GM21360 (cell line): ENCODE data around the gene DUSP18.
"Not testable (repeated sequence)": the region's sequence is repeated elsewhere in the genome, so short reads cannot be mapped to it uniquely, and the experiment has no call there.

Source experiments
- ATAC-seq: cut with Tn5 transposase; IDR thresholded peaks from one replicate; pipeline ENCODE4 v1.9.1; 2021; ENCODE audit warnings: mild to moderate bottlenecking, moderate library complexity; ENCODE audit not compliant: unreplicated experiment

The DUSP18 gene

GRCh38 chr22:30640839-30641430 lies 26.7 kb downstream of the DUSP18 start:
- no peak for ATAC-seq

- ATAC-seq: no peak
Measured at GRCh38 chr22:30640361-30640760, 27.3 kb downstream of the DUSP18 start.

DNA sequence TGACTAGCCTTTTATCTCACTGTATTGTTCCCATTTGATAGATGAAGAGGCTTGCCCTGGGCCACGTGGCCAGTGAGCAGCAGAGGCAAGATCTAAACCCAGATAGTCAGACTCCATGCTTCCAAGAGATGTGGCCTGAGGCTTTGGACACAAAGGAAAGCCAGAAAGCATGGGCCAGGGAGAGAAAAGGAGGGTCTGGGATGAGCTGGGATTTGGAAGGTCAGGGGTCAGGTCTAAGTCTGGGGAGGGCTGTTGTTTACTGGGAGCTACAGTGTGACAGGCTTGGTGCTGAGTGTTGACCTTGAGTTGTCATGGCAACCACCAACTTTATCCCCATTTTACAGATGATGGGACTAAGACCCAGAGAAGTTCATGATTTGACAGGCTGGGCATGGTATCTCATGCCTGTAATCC lies 30.0 kb downstream of the DUSP18 start:
- no peak for ATAC-seq

DNA sequence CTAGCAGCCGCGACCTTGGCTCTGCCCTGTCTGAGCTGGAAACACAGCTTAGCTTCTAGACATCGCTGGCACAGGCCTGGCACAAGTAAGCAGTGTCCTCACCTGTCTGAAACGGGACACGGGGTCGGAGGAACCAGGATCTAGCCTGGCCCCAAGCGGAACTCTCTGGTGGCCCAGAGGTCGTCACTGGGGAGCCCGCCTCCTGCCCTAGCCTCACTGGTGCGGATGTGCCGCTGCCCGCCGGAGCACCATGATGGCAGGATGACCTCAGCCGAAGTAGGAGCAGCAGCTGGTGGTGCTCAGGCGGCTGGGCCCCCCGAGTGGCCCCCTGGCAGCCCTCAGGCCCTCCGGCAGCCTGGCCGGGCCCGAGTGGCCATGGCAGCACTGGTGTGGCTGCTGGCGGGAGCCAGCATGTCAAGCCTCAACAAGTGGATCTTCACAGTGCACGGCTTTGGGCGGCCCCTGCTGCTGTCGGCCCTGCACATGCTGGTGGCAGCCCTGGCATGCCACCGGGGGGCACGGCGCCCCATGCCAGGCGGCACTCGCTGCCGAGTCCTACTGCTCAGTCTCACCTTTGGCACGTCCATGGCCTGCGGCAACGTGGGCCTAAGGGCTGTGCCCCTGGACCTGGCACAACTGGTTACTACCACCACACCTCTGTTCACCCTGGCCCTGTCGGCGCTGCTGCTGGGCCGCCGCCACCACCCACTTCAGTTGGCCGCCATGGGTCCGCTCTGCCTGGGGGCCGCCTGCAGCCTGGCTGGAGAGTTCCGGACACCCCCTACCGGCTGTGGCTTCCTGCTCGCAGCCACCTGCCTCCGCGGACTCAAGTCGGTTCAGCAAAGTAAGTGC lies 31.2 kb downstream of the DUSP18 start:
- no peak for ATAC-seq

DNA sequence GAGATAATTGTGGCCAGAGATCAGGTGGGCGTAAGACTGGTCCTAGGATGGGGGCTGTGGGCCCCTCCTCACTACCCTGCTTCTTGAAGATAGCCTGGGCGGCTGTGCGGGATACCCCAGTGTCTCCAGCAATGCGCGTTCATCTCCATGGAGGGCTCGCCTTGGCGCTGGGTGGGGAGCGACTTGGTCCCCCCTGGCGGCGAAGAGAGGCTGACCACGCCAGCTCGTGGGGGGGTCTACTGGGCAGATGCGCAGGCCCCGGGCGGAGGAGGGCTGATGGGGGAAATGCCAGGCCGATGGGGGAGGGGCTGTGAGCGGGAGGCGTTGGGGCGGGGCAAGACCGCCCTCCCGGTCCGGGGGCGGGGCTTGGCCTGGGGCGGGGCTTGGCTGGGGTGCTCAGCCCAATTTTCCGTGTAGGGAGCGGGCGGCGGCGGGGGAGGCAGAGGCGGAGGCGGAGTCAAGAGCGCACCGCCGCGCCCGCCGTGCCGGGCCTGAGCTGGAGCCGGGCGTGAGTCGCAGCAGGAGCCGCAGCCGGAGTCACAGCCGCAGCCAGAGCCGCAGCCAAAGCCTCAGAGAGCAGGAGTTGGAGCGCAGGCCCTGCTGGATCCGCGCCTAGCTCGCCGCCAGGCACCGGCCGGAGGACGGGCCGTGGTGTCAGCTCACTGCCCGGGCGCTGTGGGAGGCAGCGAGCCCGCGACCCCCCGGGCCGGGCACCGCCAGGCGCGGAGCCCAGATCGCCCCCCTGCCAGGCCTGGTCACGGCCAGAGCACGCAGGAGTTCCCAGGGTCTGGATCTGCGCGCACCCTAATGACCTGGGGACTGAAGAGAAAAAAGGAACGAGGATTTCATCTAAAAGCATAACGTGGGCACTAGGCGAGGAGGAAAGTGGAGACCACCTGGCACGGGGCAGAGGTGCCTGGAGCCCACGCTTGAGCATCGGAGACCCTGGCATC lies 32.1 kb downstream of the DUSP18 start, which contains the start of gene SLC35E4:
Gene SLC35E4 (plus strand): TSS at position 509 of the 953 bp plus-strand sequence. CDS start 670 bp downstream, outside the sequence.
- peak; percentile 68 for ATAC-seq

DNA sequence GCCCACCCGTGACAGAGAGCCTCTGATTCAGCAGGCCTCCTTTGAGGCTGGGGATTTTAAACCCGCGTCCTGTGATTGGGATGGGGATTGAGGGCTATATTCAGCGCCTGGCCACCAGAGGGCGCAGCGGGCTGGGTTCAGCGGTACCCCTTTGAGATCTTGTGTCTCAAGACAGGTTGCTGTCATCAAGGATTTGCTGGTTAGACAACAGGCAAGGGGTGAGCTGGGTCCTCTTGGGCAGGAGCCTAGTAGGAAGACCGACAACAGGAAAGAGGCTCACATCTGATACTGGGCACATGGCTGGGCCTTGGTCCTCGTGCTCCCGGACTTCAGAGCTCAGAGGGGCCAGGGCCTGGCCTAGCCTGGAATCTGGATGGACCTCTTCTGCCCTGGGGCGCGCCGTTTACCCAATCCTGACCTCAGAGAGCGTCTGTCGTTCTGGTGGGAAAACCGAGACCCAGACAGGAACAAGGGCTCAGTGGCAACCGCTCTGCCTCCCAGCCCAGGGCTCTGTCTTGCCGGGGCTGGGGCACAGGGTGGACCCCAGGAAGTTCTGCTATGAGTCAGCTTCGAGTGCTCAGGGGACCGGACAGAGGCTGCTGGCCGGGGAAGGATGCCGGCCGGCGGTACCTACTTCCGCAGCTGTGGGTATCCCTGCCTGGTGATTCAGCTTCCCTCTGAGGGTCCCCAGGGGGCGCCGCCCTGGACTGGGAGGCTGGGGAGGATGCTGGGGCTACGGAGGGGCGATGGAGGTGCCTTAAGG lies 33.0 kb downstream of the DUSP18 start:
- ATAC-seq: peak; percentile 57

DNA sequence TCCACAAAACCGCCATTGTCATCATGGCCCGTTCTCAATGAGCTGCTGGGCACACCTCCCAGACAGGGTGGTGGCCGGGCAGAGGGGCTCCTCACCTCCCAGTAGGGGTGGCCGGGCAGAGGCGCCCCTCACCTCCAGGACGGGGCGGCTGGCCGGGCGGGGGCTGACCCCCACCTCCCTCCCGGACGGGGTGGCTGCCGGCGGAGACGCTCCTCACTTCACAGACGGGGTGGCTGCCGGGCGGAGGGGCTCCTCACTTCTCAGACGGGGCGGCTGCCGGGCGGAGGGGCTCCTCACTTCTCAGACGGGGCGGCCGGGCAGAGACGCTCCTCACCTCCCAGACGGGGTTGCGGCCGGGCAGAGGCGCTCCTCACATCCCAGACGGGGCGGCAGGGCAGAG lies 36.2 kb downstream of the DUSP18 start:
- ATAC-seq: not testable (repeated sequence)

DNA sequence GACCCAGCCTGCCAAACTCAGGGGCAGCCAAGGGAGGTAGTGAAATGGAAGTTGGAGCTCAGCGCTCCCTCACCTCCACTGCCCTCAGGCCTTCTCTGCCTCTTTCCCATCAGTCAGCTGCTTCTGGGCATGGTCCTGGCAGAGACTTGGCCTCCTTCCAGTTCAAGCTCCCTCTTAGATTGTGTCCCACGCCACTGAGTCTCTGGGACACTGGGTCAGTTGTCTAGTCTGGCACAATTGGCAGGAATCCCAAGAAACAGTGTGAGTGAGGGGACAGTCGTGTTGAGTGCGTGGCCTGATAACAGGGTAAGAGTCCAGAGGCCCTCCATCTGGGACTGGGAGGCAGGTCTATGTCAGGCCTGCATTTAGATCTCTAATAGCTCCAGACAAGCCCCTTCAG lies 39.2 kb downstream of the DUSP18 start:
- ATAC-seq: no peak

DNA sequence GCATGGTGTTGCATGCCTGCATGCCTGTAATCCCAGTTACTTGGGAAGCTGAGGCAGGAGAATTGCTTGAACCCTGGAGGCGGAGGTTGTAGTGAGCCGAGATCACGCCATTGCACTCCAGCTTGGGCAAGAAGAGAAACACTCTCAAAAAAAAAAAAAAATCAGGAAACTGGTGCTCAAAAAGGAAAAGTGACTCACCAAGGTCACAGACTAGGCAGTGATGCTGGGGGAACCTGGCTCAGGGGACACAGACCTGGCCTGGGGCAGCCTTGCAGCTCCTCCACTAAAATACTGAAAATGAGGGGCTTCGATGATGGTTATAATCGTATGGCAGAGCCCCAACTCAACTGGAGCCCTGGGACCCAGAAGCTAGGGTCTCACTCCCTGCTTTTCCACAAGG lies 40.2 kb downstream of the DUSP18 start:
- ATAC-seq: no peak

DNA sequence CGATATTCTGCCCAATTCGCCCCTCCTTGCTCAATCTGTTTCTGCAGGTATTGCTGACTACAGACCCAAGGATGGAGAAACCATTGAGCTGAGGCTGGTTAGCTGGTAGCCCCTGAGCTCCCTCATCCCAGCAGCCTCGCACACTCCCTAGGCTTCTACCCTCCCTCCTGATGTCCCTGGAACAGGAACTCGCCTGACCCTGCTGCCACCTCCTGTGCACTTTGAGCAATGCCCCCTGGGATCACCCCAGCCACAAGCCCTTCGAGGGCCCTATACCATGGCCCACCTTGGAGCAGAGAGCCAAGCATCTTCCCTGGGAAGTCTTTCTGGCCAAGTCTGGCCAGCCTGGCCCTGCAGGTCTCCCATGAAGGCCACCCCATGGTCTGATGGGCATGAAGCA lies 41.3 kb downstream of the DUSP18 start:
- ATAC-seq: no peak

DNA sequence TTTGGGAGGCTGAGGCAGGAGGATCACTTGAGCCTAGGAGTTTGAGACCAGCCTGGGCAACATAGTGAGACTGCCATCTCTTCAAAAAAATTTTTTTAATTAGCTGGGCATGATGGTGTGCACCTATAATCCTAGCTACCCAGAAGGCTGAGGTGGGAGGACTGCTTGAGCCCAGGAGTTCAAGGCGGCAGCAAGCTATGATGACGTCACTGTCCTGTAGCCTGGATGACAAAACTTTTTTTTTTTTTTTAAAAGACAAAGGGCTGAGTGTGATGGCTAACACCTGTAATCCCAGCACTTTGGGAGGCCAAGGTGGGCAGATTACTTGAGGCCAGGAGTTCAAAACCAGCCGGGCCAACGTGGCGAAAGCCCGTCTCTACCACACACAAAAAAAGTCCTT lies 47.8 kb downstream of the DUSP18 start:
- ATAC-seq: not testable (repeated sequence)

GRCh38 chr22:30617819-30618218 lies 49.9 kb downstream of the DUSP18 start:
- ATAC-seq: no peak

- ATAC-seq: no peak
Measured at GRCh38 chr22:30615543-30615954, 52.1 kb downstream of the DUSP18 start.

DNA sequence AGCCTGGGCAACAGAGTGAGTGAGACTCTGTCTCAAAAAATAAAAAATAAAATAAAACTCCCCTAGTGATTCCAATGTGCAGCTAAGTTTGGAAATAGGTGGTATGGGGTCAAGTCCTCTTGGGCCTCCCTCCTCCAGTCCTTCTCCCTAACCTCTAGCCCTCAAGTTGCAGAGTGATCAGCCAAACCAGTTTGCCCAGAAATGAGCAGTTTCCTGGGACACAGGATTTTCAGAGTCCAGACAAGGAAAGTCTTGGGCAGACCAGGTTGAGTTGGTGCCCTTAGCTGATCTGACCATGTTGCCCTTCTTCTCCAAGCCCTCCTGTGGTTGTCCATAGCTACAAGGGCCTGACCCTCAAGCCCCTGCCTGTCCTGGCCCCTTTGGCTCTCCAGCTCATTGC lies 52.8 kb downstream of the DUSP18 start:
- ATAC-seq: no peak

- no peak for ATAC-seq
Measured at GRCh38 chr22:30614268-30614667, 53.4 kb downstream of the DUSP18 start.

DNA sequence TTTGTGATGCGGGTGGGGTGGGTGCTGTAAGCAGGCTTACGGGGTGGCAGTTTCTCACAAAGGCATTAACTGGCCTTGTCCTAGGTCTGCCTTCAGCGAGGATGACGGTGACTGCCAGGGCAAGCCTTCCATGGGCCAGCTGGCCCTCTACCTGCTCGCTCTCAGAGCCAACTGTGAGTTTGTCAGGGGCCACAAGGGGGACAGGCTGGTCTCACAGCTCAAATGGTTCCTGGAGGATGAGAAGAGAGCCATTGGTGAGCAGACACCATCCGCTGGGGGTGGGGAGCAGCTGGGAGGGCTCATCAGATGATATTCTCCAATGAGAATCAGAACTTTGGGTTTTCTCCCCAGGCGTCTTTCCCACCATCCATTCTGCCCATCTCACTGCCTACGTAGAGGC lies 54.9 kb downstream of the DUSP18 start:
- no peak for ATAC-seq
